Measurements from ENCODE around the gene TRIM52.

Gene TRIM52

DNA sequence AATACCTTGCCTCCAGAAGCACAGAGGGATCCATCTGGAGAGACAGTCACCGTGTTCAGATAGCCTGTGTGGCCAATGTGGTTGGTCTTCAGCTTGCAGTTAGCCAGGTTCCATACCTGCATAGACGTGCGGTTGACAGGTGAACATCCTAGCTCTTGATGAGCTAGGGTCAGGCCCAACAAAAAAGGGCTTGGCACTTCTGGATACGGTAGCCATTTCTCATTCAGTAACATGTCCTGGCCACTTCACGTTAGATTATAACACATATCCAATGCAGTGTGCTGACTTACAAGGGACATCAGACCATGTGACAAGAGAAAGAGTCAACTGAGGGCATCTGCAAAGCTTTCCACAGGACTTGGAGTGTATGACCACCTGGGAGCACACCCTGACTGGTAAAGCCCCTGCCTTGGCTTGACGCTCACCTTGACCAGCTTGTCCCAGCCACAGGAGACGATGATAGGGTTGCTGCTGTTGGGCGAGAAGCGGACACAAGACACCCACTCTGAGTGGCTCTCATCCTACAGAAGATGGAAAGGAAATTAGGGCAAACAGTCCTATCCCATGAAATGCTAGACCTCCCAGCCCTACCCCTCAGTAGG lies 21.8 kb downstream of the TRIM52 start:
- peak overlapping the region; percentile 98; the same call in 1 of the 2 replicates for H3K27ac ChIP-seq
- TF ChIP-seq CTCF (conservative IDR thresholded peaks at IDR 0.05), result no peak

- peak overlapping the region; percentile 8 for H3K27ac ChIP-seq
- TF ChIP-seq CTCF (conservative IDR thresholded peaks at IDR 0.05), result no peak
These were observed 23.1 kb downstream of the TRIM52 start for GRCh38 chr5:181237729-181238385.

DNA sequence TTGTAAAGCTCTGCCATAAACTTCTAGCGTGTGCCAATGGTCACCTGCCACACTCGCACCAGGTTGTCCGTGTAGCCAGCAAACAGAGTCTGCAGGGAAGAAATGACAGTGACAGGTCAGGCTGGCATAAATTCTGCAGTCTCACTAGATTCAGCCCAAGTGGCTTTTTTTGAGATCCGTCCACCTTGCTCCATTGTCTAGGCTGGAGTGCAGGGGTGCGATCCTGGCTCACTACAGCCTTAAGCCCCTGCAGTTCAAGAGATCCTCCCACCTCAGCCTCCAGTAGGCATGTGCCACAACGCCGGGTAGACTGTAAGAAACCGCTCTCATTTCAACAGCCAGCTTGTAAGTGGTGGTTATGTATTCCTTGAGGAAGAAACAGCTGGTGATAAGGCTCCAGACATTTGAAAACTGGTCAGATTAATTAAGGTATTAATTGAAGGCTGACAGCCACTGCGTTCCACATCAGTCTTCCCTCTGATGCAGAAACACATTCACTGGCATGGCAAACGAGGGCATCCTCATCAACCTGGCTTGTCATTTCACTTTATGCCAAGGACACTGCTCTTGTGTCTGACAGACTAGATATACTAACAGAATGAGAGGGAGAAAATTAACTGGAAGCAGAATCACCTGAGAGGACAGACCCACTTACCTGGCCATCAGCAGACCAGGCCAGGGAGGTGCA lies 23.8 kb downstream of the TRIM52 start:
- no peak for TF ChIP-seq CTCF (conservative IDR thresholded peaks at IDR 0.05)
- H3K27ac ChIP-seq, result peak overlapping the region; percentile 8; the same call in 1 of the 2 replicates

- H3K27ac ChIP-seq, result peak overlapping the region; percentile 8; the same call in 1 of the 2 replicates
- no peak for TF ChIP-seq CTCF (conservative IDR thresholded peaks at IDR 0.05)
These were observed 24.5 kb downstream of the TRIM52 start for GRCh38 chr5:181236471-181236870.

DNA sequence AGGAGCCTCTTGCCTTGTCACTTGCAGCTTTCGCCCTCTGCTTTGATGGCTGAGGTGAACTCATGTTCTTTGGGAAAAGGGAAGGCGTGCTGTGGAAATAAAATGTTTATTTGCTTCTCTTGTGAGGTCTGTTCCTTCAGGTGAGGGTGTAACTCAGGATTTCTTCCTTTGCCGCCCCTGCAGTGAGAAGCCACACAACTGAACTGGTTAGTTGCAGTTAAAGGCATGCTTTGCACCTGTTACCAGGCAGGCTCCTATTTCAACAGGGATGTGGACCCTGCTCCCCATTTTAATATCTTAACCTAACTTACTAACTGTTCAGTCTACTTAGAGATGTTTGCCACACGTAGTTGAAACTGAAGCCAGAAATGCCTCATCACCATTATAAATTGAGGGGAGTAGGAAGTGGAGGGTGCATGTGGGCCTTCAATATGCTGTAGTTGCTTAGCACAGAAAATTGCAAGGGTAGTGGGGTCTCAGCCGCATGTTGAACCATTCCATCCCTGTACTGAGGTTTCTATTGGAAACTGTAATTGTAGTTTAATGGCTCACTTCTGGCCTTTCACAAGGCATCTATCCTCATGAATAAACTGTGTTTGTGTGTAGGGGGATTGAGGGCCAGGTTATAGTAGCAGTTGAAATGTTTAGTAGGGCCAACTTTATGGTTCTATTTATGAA lies 25.1 kb downstream of the TRIM52 start:
- peak overlapping the region; percentile 8; the same call in 1 of the 2 replicates for H3K27ac ChIP-seq
- no peak for TF ChIP-seq CTCF (conservative IDR thresholded peaks at IDR 0.05)

GRCh38 chr5:181235323-181235688 lies 25.6 kb downstream of the TRIM52 start:
- peak overlapping the region; percentile 8; the same call in 1 of the 2 replicates for H3K27ac ChIP-seq
- TF ChIP-seq CTCF (conservative IDR thresholded peaks at IDR 0.05), result no peak
